Stimulated activated CD4-positive, alpha-beta T cell treated with anti-CD3 and anti-CD28 coated beads, TNF-alpha, amount 100 ng/mL, for 24 hours (primary cell): ENCODE data around the gene ANKS1A.

Experiments
- DNase-seq, 3 experiments: peaks; one replicate each; pipeline ENCODE4 v3.0.0-alpha.2; 2020; ENCODE audit warnings: low read depth in 3 of 3

The ANKS1A gene

DNA sequence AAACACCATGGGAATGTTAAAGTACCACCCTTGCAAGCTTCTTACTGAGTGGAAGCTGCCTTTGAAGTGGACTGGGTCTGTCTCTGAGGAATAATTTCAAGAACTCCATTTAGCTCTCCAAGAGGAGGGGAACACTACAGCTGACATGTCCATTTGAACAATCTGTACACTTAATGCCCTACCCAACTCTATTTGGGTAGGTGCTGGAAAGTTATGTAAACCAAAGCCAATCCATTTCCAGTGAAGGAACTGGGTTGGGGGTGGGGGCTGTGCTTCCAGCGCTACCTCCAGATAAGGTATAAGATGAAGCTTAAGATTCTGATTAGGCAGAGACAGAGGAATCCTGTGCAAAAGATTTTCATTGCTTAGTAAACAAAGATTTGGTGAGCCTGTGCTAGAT is 130.1 kb downstream of the ANKS1A start:
- no peak for DNase-seq

GRCh38 chr6:35019831-35020230 is 130.8 kb downstream of the ANKS1A start:
- no peak for DNase-seq

DNA sequence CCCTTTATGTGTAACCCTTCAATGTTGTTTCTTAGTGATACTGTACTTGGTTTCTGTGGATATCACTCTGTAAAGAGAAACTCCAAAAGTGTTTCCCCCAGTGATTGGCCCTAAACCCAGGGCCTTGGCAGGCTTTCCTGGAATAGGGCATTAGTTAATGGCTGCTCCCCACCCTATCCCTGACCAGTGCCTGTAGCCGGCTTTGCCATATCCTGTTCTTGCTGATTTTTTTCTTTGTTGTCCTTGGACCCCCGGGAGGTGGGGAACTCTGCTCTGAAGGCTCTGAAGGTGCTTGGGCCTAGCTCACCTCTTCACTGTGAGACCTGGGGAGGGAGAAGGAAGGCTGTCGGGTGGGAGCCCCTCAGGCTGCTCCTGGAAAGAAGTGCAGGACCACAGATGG is 131.9 kb downstream of the ANKS1A start:
- DNase-seq: no peak

- no peak for DNase-seq
These were observed 134.3 kb downstream of the ANKS1A start for GRCh38 chr6:35023091-35024000.

- DNase-seq: no peak
These were observed 135.5 kb downstream of the ANKS1A start for GRCh38 chr6:35024551-35025054.

GRCh38 chr6:35025232-35026188 is 136.5 kb downstream of the ANKS1A start:
- no peak for DNase-seq

GRCh38 chr6:35026434-35027222 is 137.6 kb downstream of the ANKS1A start:
- DNase-seq: no peak

GRCh38 chr6:35027807-35028206 is 138.8 kb downstream of the ANKS1A start:
- no peak for DNase-seq

DNA sequence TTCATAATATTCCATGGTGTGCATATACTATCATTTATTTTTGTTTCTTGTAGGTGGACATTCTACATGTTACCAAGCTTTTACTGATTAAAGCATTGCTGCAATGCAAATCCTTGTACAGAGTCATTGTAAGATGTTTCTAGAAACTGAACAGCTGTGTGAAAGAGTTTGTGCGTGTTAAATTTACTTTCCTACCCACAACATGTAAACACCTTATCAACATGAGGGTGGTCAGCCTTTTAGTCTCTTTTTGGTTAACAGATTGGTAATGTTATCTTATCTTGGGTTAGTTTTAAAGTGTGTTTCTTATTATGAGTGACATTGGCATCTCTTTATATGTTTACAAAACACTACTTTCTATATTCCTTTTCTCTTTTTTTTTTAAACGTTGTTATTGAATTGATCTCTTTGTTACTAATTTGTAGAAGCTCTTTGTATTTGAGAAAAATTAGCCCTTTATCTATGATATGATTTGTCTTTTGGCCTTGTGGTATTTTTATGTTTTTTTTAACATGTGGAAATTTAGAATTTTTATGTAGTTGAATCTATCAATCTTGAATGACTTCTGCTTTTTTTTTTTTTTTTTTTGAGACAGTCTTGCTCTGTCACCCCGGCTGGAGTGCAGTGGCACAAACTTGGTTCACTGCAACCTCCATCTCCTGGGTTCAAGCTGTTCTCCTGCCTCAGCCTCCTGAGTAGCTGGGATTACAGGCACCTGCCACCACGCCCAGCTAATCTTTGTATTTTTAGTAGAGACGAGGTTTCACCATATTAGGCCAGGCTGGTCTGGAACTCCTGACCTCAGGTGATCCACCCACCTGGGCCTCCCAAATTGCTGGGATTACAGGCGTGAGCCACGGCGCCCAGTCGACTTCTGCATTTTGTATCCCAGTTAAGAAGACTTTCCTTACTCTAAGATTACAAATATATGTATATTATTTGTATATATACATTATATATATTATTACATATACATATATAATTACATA is 140.0 kb downstream of the ANKS1A start:
- DNase-seq: no peak

DNA sequence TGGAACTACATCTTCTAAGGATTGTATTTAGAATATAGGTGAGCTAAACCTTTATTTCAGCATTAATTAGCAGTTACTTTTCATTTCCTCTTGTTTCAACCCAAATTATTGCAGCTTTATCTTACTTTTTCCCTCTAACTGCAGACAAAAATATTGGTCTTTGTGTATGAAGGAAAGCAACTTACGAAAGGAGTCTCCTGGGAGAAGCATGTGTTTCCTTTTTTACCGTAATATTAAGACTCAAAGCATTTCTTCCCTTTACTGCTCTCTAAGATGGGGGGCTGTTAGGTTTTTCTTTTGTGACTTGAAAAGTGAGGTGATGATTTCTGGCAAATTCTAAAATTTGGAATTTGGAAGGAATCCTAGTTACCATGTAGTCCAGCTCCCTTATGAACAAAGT is 141.0 kb downstream of the ANKS1A start:
- DNase-seq: no peak

- no peak for DNase-seq
These were observed 142.8 kb downstream of the ANKS1A start for GRCh38 chr6:35031611-35032529.

DNA sequence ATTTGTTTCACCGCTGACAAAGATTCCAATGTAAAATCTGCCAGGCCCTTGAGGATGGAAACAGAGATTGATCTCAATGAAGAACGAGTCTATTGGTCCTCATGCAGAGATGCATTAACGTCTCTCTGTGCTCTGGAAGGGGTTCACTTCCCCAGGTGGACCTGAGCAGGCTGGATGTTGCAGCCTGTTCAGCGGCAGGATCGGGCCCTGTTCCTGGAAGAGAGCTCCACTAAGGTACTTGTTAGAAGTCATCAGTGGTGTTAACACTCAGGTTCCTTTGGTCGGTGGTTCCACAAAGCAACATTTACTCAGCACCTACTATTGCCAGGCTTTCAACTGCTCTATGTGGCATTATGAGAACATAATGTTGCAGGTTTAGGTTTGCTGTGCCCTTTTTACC is 144.6 kb downstream of the ANKS1A start:
- DNase-seq: no peak

DNA sequence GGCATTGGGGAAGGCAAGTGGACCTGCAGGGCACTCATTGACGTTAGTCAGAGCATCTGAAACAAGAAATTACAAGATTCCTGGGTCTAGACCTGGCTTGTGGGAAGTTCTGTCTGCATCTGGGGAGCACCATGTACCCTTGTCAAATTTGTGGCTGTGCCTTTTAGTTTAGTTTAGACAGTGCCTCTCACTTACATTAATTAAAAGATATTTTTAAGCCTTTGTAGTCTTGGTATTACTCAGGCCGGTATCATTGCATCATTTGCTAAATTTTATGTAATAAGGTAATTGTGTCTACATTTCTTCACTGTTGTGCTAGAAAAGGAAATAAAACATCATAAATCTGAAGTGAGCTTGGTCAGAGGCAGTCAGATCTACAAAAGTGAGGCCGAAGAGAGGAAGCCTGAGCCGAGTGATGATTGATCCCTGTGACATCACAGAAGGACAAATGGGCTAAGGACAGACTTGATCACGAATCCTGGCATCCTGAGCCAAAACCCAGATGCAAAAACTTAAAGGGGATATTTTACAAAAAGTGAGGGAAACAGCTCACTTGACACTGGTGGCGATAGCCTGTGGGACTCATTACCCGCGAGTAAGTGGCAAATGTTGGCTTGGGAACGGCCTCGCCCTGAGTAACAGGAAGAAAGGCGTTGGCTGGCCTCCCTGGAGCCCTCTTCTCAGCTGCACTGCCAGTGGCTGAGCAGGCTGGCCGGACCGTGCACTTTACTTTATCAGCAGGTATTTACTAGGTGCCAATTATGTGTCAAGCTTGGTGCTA is 145.5 kb downstream of the ANKS1A start:
- DNase-seq: no peak

- no peak for DNase-seq
These were observed 146.5 kb downstream of the ANKS1A start for GRCh38 chr6:35035481-35036030.

GRCh38 chr6:35036059-35036827 is 147.2 kb downstream of the ANKS1A start:
- DNase-seq: no peak

GRCh38 chr6:35036828-35037663 is 148.0 kb downstream of the ANKS1A start:
- DNase-seq: no peak
